GM12878 (cell line): Measurements from ENCODE around the gene KPNA1. TPM values are rescaled to one million over a fixed set of nuclear protein-coding genes. Genes with fewer than 3 reads are reported as not detected.

Source experiments
- ATAC-seq: fragments of 200-7000 bp; cut with Tn5 transposase; 3 replicates; pipeline ENCODE4 v1.9.1; 2020; ENCODE audit warnings: mild to moderate bottlenecking, moderate library complexity
- BruUV-seq: library from RNA; stranded (reverse); fragments of 400-500 nt; replicated peaks from 2 replicates; lab custom pipeline; 2021; lab: Mats Ljungman, UMichigan
- CTCF ChIA-PET: fragments of 300-600 bp; sonication (Branson Sonifier 250); formaldehyde crosslinking; extraction: SDS; loops from one replicate; lab custom pipeline; 2021; ENCODE audit warnings: inconsistent platforms; lab: Yijun Ruan, JAX
- POLR2A ChIA-PET: fragments of 350-600 bp; formaldehyde crosslinking; extraction: SDS; loops from one replicate; lab custom pipeline; 2021; ENCODE audit warnings: inconsistent platforms; lab: Charles Lee
- RAD21 ChIA-PET: fragments of 300-600 bp; sonication (Branson Sonifier 250); formaldehyde crosslinking; loops from one replicate; lab custom pipeline; 2023; ENCODE audit warnings: antibody characterized with exemption; ENCODE audit not compliant: unreplicated experiment; lab: Charles Lee
- SMC1A ChIA-PET: fragments of 300-600 bp; sonication (Branson Sonifier 250); formaldehyde crosslinking; loops from one replicate; lab custom pipeline; 2023; ENCODE audit not compliant: unreplicated experiment, uncharacterized antibody; lab: Charles Lee
- DNase-seq: peaks from one replicate; pipeline ENCODE4 v3.0.0-alpha.2; 2011; ENCODE audit warnings: low read depth, low spot score
- FAIRE-seq: peaks from 3 replicates; lab custom pipeline; 2011; peaks lifted over from hg19 to GRCh38; lab: Jason Lieb, UNC
- H2AFZ ChIP-seq: 2 replicates; pipeline ENCODE4 v1.6.0; 2011; ENCODE audit warnings: low read depth, low read length, control low read depth; ENCODE audit not compliant: control insufficient read depth
- H3K27ac ChIP-seq: 2 replicates; pipeline ENCODE4 v1.5.1; 2011; ENCODE audit warnings: control low read depth; ENCODE audit not compliant: control insufficient read depth, insufficient read depth
- H3K27me3 ChIP-seq, 2 experiments: replicated peaks in 1 of 2; 2 replicates each; pipeline versions ENCODE4 v1.6.0 to v1.6.1; 2011; ENCODE audit warnings: low read length in 1 of 2; ENCODE audit not compliant: control insufficient read depth in 2 of 2, insufficient read depth in 2 of 2
- H3K36me3 ChIP-seq, 2 experiments: 2 replicates each; pipeline ENCODE4 v1.5.1; 2011; ENCODE audit warnings: low read length in 1 of 2; ENCODE audit not compliant: control insufficient read depth in 2 of 2, insufficient read depth in 2 of 2
- H3K4me1 ChIP-seq: 2 replicates; pipeline ENCODE4 v1.6.1; 2011; ENCODE audit warnings: mild to moderate bottlenecking, low read length, moderate library complexity, mixed read lengths; ENCODE audit not compliant: control insufficient read depth, insufficient read depth
- H3K4me2 ChIP-seq: 2 replicates; pipeline ENCODE4 v1.6.0; 2011; ENCODE audit warnings: control low read depth; ENCODE audit not compliant: control insufficient read depth, insufficient read depth
- H3K4me3 ChIP-seq: fragments of 200-600 bp; sonication (generic); 2 replicates; pipeline ENCODE4 v1.5.1; 2016
- H3K79me2 ChIP-seq: 2 replicates; pipeline ENCODE4 v1.6.0; 2011; ENCODE audit warnings: low read length; ENCODE audit not compliant: control insufficient read depth, insufficient read depth
- H3K9ac ChIP-seq: 2 replicates; pipeline ENCODE4 v1.8.0; 2011; ENCODE audit warnings: low read length, control low read depth, mixed read lengths; ENCODE audit not compliant: control insufficient read depth, insufficient read depth
- H3K9me3 ChIP-seq: replicated peaks from 3 replicates; pipeline ENCODE4 v1.5.1; 2011; ENCODE audit warnings: mild to moderate bottlenecking, low read length; ENCODE audit not compliant: control insufficient read depth, insufficient read depth
- H4K20me1 ChIP-seq: 2 replicates; pipeline ENCODE4 v1.6.0; 2011; ENCODE audit not compliant: control insufficient read depth, insufficient read depth
- CHD2 ChIP-seq: IDR thresholded peaks from 2 replicates; pipeline ENCODE4 v1.6.1; 2011; ENCODE audit warnings: low read depth, low read length, improper control_type of control experiment, borderline replicate concordance
- CHD4 ChIP-seq: fragments of 200-600 bp; sonication (generic); IDR thresholded peaks from 2 replicates; pipeline ENCODE4 v1.6.1; 2016; ENCODE audit warnings: mild to moderate bottlenecking
- EED ChIP-seq: sonication (generic); IDR thresholded peaks from 2 replicates; pipeline ENCODE4 v1.6.1; 2016; ENCODE audit warnings: antibody characterized with exemption, low read depth
- KAT2A ChIP-seq: conservative IDR thresholded peaks from 2 replicates; pipeline ENCODE4 v1.6.1; 2011; ENCODE audit warnings: low read depth, low read length; ENCODE audit not compliant: control insufficient read depth
- KLF5 ChIP-seq: fragments of 450-650 bp; IDR thresholded peaks from 2 replicates; pipeline ENCODE4 v1.6.1; 2014; ENCODE audit warnings: mild to moderate bottlenecking; ENCODE audit not compliant: partially characterized antibody
- MYC ChIP-seq: IDR thresholded peaks from 2 replicates; pipeline ENCODE4 v1.6.1; 2011; ENCODE audit warnings: mild to moderate bottlenecking, low read length, moderate library complexity, inconsistent platforms; ENCODE audit not compliant: insufficient read depth, insufficient replicate concordance, insufficient read length, severe bottlenecking
- NBN ChIP-seq: fragments of 450-650 bp; IDR thresholded peaks from 2 replicates; pipeline ENCODE4 v1.6.1; 2016
- NR2C2 ChIP-seq: IDR thresholded peaks from 2 replicates; pipeline ENCODE4 v1.6.1; 2011; ENCODE audit warnings: borderline replicate concordance, low read depth; ENCODE audit not compliant: control insufficient read depth, insufficient read length
- POLR2A ChIP-seq: IDR thresholded peaks from 2 replicates; pipeline ENCODE4 v1.6.1; 2011; ENCODE audit warnings: low read depth, mild to moderate bottlenecking, low read length
- ZBTB11 ChIP-seq: fragments of 450-650 bp; formaldehyde crosslinking; IDR thresholded peaks from 2 replicates; pipeline ENCODE4 v1.5.0; 2022; ENCODE audit warnings: mild to moderate bottlenecking, missing genetic modification characterization
- ZNF217 ChIP-seq: fragments of 450-650 bp; IDR thresholded peaks from 2 replicates; pipeline ENCODE4 v1.6.1; 2017; ENCODE audit warnings: antibody characterized with exemption, mild to moderate bottlenecking
- WGBS: methylation state at CpG from one replicate; pipeline ENCODE4 v1.1.6; 2016; ENCODE audit warnings: low lambda C conversion rate; ENCODE audit not compliant: insufficient replicate concordance, insufficient coverage; ENCODE audit errors: missing lambda C conversion rate; 5-methylcytosine and 5-hydroxymethylcytosine counted together
- in situ Hi-C: fragments of 300-500 bp; cut with MboI; formaldehyde crosslinking; loops from 9 replicates; pipeline ENCODE4 v1.14.3; 2018; ENCODE audit warnings: mixed read lengths
- intact Hi-C: fragments of 100-400 bp; cut with micrococcal nuclease; formaldehyde crosslinking; loops from one replicate; pipeline ENCODE4 v1.14.2; 2022; ENCODE audit not compliant: unreplicated experiment
- polyA plus RNA-seq, 11 experiments: library from polyadenylated mRNA; depleted of rRNA in 4 of 11; unstranded in 6 of 11; stranded (reverse) in 5 of 11; fragments of >200 nt; fragmentation: Nextera tagmentation in 4 of 11; fragmentation: Illumina TruSeq in 1 of 11; extraction: Ambion mirVana in 4 of 11; extraction: Trizol in 1 of 11; gene quantifications; 1 replicate in 1 of 11; 2 replicates in 10 of 11; pipeline versions ENCODE4 v1.2.1 to v1.2.3, GENCODE V29; 2011 to 2016; ENCODE audit warnings: inconsistent platforms in 2 of 11, missing spikeins in 2 of 11, low read depth in 1 of 11
- total RNA-seq, 4 experiments: library from RNA; depleted of rRNA in 3 of 4; stranded (reverse); fragments of >200 nt in 3 of 4; fragmentation: Illumina TruSeq in 1 of 4; extraction: Trizol in 1 of 4; gene quantifications; 2 replicates each; pipeline versions ENCODE4 v1.2.1 to v1.2.3, GENCODE V29; 2013 to 2021
- TF ChIP-seq, protein P1 (sequence below): fragments of 450-650 bp; IDR thresholded peaks from 2 replicates; pipeline ENCODE4 v1.6.1; 2017; ENCODE audit warnings: mild to moderate bottlenecking, moderate library complexity
- TF ChIP-seq, protein P2 (sequence below): fragments of 450-650 bp; IDR thresholded peaks from 2 replicates; pipeline ENCODE4 v1.6.1; 2016; ENCODE audit warnings: mild to moderate bottlenecking

Gene KPNA1
- total and polyA plus RNA-seq, 10 of the 15 experiments (the other 5 are each of a cell fraction or from before 2014, with no cell fraction given), result 8.5 to 52.7 (median 41.0) TPM

DNA sequence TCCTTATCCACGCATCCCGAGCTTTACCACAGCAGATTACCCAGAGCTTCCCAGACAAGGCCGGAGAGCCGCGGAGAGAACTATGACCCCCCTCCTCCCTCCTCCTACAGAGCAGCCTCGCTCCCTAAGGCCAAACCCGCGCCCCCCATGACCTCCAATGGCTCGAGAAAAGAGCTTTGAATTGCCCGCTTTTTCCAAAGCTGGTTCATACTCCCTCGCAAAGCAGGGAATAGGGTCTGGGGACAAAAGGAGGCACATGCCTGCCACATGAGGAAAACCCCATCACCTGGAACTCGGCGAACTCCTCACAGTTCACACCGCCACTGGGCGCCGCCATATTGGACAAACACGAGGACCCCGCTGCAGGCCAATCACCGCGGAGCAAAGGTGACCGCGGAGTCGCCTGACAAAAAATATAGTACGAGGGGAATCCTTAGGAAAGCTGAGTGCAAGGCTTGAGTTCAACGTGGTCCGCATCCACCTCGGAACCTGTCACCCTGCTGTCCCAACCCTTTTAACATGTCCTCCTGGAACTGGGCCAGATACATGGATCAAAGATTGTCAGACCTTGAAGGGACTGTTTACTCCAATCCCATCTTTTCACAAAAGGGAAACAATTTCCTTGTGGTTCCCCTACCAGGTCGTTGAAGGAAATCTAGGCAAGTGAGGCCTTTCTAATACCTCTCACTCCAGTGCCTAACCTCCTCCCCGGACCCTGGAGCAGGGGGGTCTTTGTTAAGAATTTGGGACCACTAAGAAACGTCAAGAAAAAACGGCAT, 131.7 kb downstream of the KPNA1 start, which contains the start of gene MIX23:
MIX23 (minus strand) TSS at position 344 of the 779 bp plus-strand sequence; CDS start at position 337, 7 bp downstream.
- intact Hi-C loops, result loop anchor here (5.0 to 10.0 kb wide), 3 partner anchors 76 to 838 kb away; partner anchors contain the start of gene POLQ
- ATAC-seq (peak; percentile 69), FAIRE-seq (no peak), DNase-seq (peak; percentile 66)
- Histone ChIP-seq H3K4me1 (peaks cover 16% of the 10 kb centered on the region), H3K79me2 (peaks cover 83% of the 10 kb centered on the region), H3K9ac (peak within 1 kb of the TSS; percentile 91), H4K20me1 (no peaks in the 10 kb centered on the region), H3K9me3 (no peaks in the 10 kb centered on the region), H3K36me3 (peaks cover 0 to 5% of the 10 kb centered on the region in 2 experiments; a peak in 2 of 4 replicates), H2AFZ (peak within 1 kb of the TSS; percentile 89), H3K4me2 (peak within 1 kb of the TSS; percentile 98), H3K27ac (peak within 1 kb of the TSS; percentile 82), H3K27me3 (no peaks in the 10 kb centered on the region), H3K4me3 (peak within 1 kb of the TSS; percentile 76)
- ChIA-PET SMC1A (interaction anchor here (1.0 to 5.3 kb wide), 9 partner anchors 19 to 837 kb away, joined by 3 to 59 read pairs (median 4); partner anchors contain the start of gene POLQ), POLR2A (interaction anchor here (0.8 to 4.4 kb wide), 9 partner anchors 11 to 574 kb away, joined by 3 to 29 read pairs (median 7); partner anchors contain the start of gene WDR5B), RAD21 (interaction anchor here (0.8 to 4.8 kb wide), 11 partner anchors 18 to 836 kb away, joined by 3 to 56 read pairs (median 4); partner anchors contain the start of gene WDR5B), CTCF (interaction anchor here (0.9 to 4.1 kb wide), 9 partner anchors 10 to 297 kb away, joined by 3 to 41 read pairs (median 9); partner anchors contain the start of genes PARP14 and WDR5B)
- under 1% methylated on average over 31 of the region's 31 CpGs for WGBS
- BruUV-seq, result no TSS peak
- in situ Hi-C loops, result no loop called here
- TF ChIP-seq CHD2, result 0 out of 2 replicates have a peak, but pooled peaks have one; percentile 23
- TF ChIP-seq MYC, result no peak
- TF ChIP-seq ZNF217, result no peak
- TF ChIP-seq, protein P1, sequence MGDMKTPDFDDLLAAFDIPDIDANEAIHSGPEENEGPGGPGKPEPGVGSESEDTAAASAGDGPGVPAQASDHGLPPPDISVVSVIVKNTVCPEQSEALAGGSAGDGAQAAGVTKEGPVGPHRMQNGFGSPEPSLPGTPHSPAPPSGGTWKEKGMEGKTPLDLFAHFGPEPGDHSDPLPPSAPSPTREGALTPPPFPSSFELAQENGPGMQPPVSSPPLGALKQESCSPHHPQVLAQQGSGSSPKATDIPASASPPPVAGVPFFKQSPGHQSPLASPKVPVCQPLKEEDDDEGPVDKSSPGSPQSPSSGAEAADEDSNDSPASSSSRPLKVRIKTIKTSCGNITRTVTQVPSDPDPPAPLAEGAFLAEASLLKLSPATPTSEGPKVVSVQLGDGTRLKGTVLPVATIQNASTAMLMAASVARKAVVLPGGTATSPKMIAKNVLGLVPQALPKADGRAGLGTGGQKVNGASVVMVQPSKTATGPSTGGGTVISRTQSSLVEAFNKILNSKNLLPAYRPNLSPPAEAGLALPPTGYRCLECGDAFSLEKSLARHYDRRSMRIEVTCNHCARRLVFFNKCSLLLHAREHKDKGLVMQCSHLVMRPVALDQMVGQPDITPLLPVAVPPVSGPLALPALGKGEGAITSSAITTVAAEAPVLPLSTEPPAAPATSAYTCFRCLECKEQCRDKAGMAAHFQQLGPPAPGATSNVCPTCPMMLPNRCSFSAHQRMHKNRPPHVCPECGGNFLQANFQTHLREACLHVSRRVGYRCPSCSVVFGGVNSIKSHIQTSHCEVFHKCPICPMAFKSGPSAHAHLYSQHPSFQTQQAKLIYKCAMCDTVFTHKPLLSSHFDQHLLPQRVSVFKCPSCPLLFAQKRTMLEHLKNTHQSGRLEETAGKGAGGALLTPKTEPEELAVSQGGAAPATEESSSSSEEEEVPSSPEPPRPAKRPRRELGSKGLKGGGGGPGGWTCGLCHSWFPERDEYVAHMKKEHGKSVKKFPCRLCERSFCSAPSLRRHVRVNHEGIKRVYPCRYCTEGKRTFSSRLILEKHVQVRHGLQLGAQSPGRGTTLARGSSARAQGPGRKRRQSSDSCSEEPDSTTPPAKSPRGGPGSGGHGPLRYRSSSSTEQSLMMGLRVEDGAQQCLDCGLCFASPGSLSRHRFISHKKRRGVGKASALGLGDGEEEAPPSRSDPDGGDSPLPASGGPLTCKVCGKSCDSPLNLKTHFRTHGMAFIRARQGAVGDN, result peak; percentile 47; the same call in 1 of the 2 replicates
- TF ChIP-seq KLF5, result no peak
- no peak for TF ChIP-seq NR2C2
- 0 out of 2 replicates have a peak, but pooled peaks have one; percentile 39 for TF ChIP-seq NBN
- no peak for TF ChIP-seq ZBTB11 (CRISPR knock-in tag)
- TF ChIP-seq, protein P2, sequence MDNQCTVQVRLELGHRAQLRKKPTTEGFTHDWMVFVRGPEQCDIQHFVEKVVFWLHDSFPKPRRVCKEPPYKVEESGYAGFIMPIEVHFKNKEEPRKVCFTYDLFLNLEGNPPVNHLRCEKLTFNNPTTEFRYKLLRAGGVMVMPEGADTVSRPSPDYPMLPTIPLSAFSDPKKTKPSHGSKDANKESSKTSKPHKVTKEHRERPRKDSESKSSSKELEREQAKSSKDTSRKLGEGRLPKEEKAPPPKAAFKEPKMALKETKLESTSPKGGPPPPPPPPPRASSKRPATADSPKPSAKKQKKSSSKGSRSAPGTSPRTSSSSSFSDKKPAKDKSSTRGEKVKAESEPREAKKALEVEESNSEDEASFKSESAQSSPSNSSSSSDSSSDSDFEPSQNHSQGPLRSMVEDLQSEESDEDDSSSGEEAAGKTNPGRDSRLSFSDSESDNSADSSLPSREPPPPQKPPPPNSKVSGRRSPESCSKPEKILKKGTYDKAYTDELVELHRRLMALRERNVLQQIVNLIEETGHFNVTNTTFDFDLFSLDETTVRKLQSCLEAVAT, result peak; percentile 71
- TF ChIP-seq CHD4, result no peak
- TF ChIP-seq EED, result no peak; the same call in 1 of the 2 replicates
- TF ChIP-seq POLR2A, result peak; percentile 83
- TF ChIP-seq KAT2A, result no peak
